ENCODE measurements around the gene SMIM15.
A peak's percentile ranks its signal among the peaks of the same experiment; 100 is the strongest.

SMIM15 gene

DNA sequence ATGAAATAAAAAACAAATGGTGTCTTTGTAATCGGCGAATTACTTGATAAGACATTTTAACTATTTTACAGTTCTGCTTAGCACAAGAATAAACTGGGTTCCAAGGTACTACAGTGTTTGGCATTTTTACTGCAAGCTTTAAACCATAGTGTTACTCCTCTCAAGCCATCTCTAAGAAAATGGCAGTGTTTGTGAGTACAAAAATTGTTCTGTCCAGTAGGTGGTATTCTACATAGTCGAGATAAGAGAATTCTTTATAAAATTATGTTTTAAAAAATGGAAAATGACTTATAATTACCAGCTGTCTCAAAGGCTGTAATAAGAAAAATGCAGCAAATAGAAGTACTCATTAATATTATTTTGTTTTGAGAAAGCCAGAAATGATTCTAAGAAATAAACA lies 3.2 kb downstream of the SMIM15 start:
- no peak for DNase-seq

GRCh38 chr5:61151893-61152292 lies 10.4 kb downstream of the SMIM15 start:
- no peak for DNase-seq

DNA sequence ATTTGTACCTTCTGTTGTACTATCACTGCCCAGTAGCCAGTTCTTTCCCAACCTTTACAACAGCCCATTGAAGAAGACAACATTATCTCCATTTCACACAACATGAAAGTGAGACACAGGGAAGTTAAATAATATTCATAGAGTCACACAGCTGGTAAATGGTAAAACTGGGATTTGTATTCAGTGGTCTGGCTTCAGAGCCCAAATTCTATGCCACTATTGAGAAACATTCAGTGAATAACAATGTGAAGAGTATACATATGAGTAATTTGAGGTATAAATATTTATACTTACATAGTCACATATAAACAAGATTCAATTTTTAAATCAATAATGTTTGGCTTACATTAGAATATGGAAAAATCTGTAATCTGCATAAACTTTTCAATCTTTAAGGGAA lies 13.8 kb downstream of the SMIM15 start:
- DNase-seq = no peak

DNA sequence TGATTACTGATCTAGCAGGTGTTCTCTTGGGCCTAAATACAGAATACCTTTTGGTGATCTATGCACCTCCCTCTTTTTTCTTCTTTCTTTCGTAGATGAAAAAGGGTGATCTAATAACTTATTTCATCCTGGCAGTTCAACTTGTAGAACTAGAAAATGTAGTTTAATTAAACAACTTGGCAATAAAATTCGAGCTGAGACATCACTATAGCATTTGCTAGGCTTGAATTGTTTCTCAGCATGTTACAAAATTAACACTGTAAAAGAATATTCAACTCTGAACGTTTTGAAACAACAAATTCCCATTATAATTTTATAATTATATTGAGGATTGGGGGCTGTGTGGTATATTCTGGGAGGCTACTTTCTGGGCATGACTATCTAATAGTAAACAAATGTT lies 19.5 kb downstream of the SMIM15 start:
- no peak for DNase-seq

DNA sequence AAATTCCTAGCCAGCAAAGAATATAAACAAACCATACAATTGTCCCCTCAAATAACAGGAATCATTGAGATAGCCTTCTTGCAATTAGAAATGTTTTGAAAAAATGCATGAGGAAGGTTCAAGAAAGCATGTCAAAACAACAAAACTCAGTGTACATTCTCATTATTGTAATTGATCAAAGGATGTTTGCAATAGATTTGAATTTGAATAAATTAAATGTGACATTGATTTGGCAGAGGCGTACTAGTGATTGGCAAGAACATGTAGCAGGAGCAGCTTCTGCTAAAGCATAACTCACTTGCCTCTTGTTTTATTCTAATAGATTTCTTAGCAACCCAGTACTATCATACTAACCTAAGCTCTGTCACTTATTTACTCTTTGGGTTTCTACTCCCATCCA lies 19.9 kb downstream of the SMIM15 start:
- DNase-seq = no peak

DNA sequence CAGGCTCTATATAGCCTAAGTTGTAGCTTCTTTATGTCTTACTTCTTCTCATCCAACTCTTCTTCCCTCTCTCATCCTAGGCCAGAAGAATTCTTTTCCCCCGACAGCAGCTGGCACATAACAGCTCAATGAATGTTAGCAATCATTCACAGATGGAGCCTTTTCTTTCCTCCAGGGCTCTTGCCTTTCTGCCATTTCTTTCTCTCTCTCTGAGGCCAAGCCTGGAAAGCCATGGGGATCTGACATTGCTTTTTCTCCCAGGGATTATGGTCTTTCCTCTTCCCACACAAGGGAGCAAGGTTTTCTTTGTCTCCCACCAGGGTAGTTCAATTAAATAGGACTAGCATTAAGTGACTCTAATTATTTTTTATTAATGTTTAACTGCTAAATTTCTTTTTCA lies 20.5 kb downstream of the SMIM15 start:
- no peak for DNase-seq

GRCh38 chr5:61139931-61140330 lies 22.3 kb downstream of the SMIM15 start:
- DNase-seq = no peak

- no peak for DNase-seq
Observed at GRCh38 chr5:61139094-61139873, 23.0 kb downstream of the SMIM15 start.

DNA sequence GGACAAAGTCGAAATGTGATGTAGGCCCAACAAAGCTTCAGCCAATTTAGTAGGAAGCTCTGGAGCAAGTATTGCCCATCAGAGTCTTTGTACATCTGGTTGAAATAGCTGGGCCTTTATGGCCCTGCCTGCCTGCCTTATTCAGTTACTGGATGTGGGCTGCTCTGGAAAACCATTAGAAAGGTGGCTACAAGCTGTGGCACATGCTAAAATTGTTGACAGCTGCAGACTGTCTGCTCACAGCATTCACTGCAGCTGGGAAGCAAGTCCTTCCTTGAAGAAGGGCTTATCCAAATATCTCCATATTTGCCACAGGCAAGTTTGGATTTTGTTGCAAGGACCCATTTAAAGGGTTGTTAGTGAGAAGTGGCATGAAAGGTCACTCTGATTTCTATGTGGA lies 24.4 kb downstream of the SMIM15 start:
- no peak for DNase-seq

DNA sequence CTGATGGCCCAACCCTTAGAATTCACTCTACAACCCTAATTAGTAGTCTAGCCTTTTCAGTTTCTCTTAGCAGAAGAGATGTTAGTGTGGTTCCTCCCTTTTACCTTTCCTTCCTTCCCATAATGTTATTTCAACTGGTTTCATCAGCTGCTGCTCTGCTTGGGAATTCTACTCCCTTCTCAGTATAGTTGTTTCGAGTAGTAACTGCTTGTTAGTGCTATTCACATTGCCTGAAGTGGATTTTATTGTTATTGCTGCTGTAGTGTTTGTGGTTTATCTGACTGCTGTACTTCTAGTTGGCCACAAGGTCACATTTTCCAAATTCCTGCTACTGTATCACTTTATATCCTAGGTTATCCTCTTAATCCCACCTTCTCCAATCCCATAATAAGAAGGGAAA lies 29.7 kb downstream of the SMIM15 start:
- no peak for DNase-seq

GRCh38 chr5:61130289-61130688 lies 32.0 kb downstream of the SMIM15 start:
- DNase-seq = no peak

- peak; percentile 39 for DNase-seq
Observed at GRCh38 chr5:61123145-61123544, 39.1 kb downstream of the SMIM15 start.

DNA sequence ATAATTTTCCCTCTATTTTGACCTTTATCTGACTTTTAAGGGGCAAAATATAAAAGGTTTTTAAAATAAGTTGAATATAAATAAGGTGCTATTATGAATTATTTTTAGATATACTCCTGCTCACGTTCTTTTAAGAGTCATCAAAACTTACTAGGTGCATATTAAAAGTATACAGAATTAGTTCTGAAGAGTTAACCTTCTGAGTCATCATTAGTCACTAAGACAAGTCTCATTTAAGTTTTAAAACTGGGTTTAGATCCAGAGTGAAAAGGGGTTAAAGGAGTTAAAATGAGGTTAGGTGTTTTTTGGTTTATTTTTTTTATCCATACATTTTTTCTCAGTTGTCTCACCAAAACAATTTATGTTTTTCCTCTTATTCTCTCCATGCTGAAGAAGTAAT lies 41.7 kb downstream of the SMIM15 start:
- no peak for DNase-seq

DNA sequence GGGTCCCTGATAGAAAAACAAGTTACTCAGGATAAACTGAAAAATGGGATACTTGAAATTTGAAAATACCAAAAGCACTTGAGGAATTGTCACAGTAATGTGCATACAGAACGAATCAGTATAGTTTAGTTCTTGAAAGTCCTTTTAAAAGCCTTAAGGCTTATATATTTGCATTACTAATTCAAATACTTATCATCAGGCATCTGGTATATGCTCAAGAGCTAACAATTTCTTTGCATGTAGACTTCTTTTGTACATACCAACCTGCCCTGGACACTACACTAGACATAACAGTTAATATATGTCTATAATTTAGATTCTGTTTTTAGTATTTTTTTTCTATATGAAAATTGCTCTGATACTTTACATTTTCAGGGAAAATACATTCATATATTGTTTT lies 43.2 kb downstream of the SMIM15 start:
- no peak for DNase-seq

GRCh38 chr5:61115968-61116367 lies 46.3 kb downstream of the SMIM15 start:
- DNase-seq = no peak

DNA sequence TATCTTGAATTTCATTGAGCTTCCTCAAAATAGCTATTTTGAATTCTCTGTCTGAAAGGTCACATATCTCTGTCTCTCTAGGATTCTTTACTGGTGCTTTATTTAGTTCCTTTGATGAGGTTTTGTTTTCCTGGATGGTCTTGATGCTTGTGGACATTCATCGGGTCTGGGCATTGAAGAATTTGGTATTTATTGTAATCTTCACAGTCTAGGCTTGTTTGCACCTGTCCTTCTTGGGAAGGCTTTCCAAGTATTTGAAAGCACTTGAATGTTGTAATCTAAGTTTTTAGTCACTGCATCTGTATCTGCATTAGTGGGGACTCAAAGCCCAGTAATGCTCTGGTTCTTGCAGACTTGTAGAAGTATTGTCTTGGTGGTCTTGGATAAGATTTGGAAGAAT lies 47.8 kb downstream of the SMIM15 start:
- DNase-seq = no peak
